Activated CD8-positive, alpha-beta memory T cell treated with anti-CD3 and anti-CD28 coated beads, Interleukin-2, amount 50 U/mL, for 4 hours (primary cell): ENCODE data around the gene PYGB.

Experiments
- DNase-seq: peaks from one replicate; pipeline ENCODE4 v3.0.0-alpha.2; 2020

Gene PYGB

GRCh38 chr20:25341716-25342680 lies 94.1 kb downstream of the PYGB start:
- DNase-seq = no peak

DNA sequence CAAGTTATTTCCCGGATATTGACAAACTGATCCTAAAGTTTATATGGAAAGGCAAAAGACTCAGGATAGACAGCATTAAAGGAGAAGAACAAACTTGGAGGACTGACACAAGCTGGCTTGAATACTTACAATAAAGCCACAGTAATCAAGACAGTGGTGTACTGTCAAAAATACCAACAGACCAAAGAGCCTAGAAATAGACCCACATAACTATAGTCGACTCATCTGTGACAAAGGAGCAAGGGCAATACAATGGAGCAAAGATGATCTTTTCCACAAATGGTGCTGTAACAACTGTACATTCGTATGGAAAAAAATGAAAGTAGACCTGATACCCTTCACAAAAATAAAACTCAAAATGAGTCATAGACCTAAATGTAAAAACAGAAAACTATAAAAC lies 96.7 kb downstream of the PYGB start:
- DNase-seq = no peak

- DNase-seq = no peak
These were observed 97.8 kb downstream of the PYGB start for GRCh38 chr20:25345721-25346120.

- no peak for DNase-seq
These were observed 98.5 kb downstream of the PYGB start for GRCh38 chr20:25346349-25346748.
